HG03457 (cell line): ENCODE results near the gene STUM.

Source experiments
- ATAC-seq: cut with Tn5 transposase; IDR thresholded peaks from one replicate; pipeline ENCODE4 v1.9.1; 2021; ENCODE audit warnings: moderate number of reproducible peaks; ENCODE audit not compliant: unreplicated experiment

The STUM gene

GRCh38 chr1:226532553-226532952, 16.0 kb upstream of the STUM start:
- no peak for ATAC-seq

- ATAC-seq, result no peak
Observed at GRCh38 chr1:226533220-226533619, 15.3 kb upstream of the STUM start.

- no peak for ATAC-seq
Observed at GRCh38 chr1:226534098-226534497, 14.5 kb upstream of the STUM start.

- no peak for ATAC-seq
Observed at GRCh38 chr1:226534645-226535044, 13.9 kb upstream of the STUM start.

GRCh38 chr1:226535666-226536065, 12.9 kb upstream of the STUM start:
- ATAC-seq, result no peak

- no peak for ATAC-seq
Observed at GRCh38 chr1:226541231-226541630, 7.3 kb upstream of the STUM start.

GRCh38 chr1:226541631-226542622, 6.6 kb upstream of the STUM start:
- ATAC-seq, result no peak

- ATAC-seq, result no peak
Observed at GRCh38 chr1:226542623-226543103, 5.9 kb upstream of the STUM start.

GRCh38 chr1:226545836-226546596, 2.5 kb upstream of the STUM start:
- no peak for ATAC-seq

GRCh38 chr1:226546926-226547325, 1.6 kb upstream of the STUM start:
- ATAC-seq, result no peak

- ATAC-seq, result no peak
Observed at GRCh38 chr1:226547754-226548191, 791 bp upstream of the STUM start.

- ATAC-seq, result no peak
Observed at GRCh38 chr1:226549094-226549936, 751 bp downstream of the STUM start.

GRCh38 chr1:226549937-226550671, 1.5 kb downstream of the STUM start:
- ATAC-seq, result no peak

GRCh38 chr1:226550672-226551041, 2.1 kb downstream of the STUM start:
- ATAC-seq, result no peak

GRCh38 chr1:226551299-226551698, 2.7 kb downstream of the STUM start:
- no peak for ATAC-seq

GRCh38 chr1:226552061-226552460, 3.5 kb downstream of the STUM start:
- ATAC-seq, result no peak

GRCh38 chr1:226553266-226553923, 4.8 kb downstream of the STUM start:
- no peak for ATAC-seq

- ATAC-seq, result no peak
Observed at GRCh38 chr1:226553924-226554282, 5.3 kb downstream of the STUM start.

- ATAC-seq, result no peak
Observed at GRCh38 chr1:226555092-226555491, 6.5 kb downstream of the STUM start.

- ATAC-seq, result no peak
Observed at GRCh38 chr1:226557424-226557823, 8.9 kb downstream of the STUM start.
